OCI-LY7 (cell line): ENCODE data around the gene VPS26B. TPM values are rescaled to one million over a fixed set of nuclear protein-coding genes. Genes with fewer than 3 reads are reported as not detected.

Experiments
- BruUV-seq: library from RNA; stranded (reverse); fragments of 400-500 nt; replicated peaks from 2 replicates; lab custom pipeline; 2021; lab: Mats Ljungman, UMichigan
- CTCF ChIA-PET: fragments of 300-600 bp; sonication (Branson Sonifier 250); formaldehyde crosslinking; loops from one replicate; lab custom pipeline; 2022; ENCODE audit warnings: antibody characterized with exemption; ENCODE audit not compliant: unreplicated experiment; lab: Charles Lee
- POLR2A ChIA-PET: fragments of 300-600 bp; sonication (Branson Sonifier 250); formaldehyde crosslinking; loops from one replicate; lab custom pipeline; 2022; ENCODE audit warnings: antibody characterized with exemption; lab: Charles Lee
- DNase-seq: peaks from one replicate; pipeline ENCODE4 v3.0.0-alpha.2; 2015; ENCODE audit warnings: low spot score
- H2AFZ ChIP-seq: fragments of 200-600 bp; sonication (generic), shearing (Covaris generic); 2 replicates; pipeline ENCODE4 v1.6.1; 2014; ENCODE audit warnings: mild to moderate bottlenecking, antibody characterized with exemption, low read length, moderate library complexity
- H3K27ac ChIP-seq: fragments of 200-600 bp; sonication (generic); 2 replicates; pipeline ENCODE4 v1.5.1; 2014; ENCODE audit warnings: mixed run types, low read depth, mild to moderate bottlenecking, moderate library complexity, low read length, inconsistent platforms; ENCODE audit not compliant: poor library complexity, severe bottlenecking
- H3K36me3 ChIP-seq: fragments of 200-600 bp; sonication (generic); 2 replicates; pipeline ENCODE4 v1.6.1; 2014; ENCODE audit warnings: mild to moderate bottlenecking, antibody characterized with exemption, low read length, moderate library complexity, mixed read lengths; ENCODE audit not compliant: insufficient read depth
- H3K4me1 ChIP-seq: fragments of 200-600 bp; sonication (generic); 2 replicates; pipeline ENCODE4 v1.5.1; 2014; ENCODE audit warnings: mild to moderate bottlenecking, low read length; ENCODE audit not compliant: insufficient read depth, poor library complexity, severe bottlenecking
- H3K4me2 ChIP-seq: fragments of 200-600 bp; sonication (generic); 2 replicates; pipeline ENCODE4 v1.6.1; 2014; ENCODE audit warnings: mild to moderate bottlenecking, low read length
- H3K4me3 ChIP-seq: fragments of 200-600 bp; sonication (generic); 2 replicates; pipeline ENCODE4 v1.5.1; 2014; ENCODE audit warnings: mild to moderate bottlenecking, low read depth, low read length; ENCODE audit not compliant: poor library complexity, severe bottlenecking
- H3K79me2 ChIP-seq: fragments of 200-600 bp; sonication (generic); 2 replicates; pipeline ENCODE4 v1.6.1; 2016; ENCODE audit warnings: low read depth, mild to moderate bottlenecking, low read length, moderate library complexity, mixed read lengths; ENCODE audit not compliant: insufficient read depth
- H3K9me2 ChIP-seq: fragments of 200-600 bp; sonication (generic); 2 replicates; pipeline ENCODE4 v1.6.1; 2016; ENCODE audit warnings: mild to moderate bottlenecking, low read length, mixed read lengths; ENCODE audit not compliant: insufficient read depth
- H3K9me3 ChIP-seq: fragments of 200-600 bp; sonication (generic); 2 replicates; pipeline ENCODE4 v1.6.1; 2014; ENCODE audit warnings: mild to moderate bottlenecking, mixed run types, low read length, mixed read lengths
- H4K20me1 ChIP-seq: fragments of 200-600 bp; sonication (generic); 2 replicates; pipeline ENCODE4 v1.6.1; 2014; ENCODE audit warnings: mild to moderate bottlenecking, antibody characterized with exemption, low read length, moderate library complexity, mixed read lengths; ENCODE audit not compliant: insufficient read depth
- CTCF ChIP-seq: fragments of 200-600 bp; sonication (generic); conservative IDR thresholded peaks from 2 replicates; pipeline ENCODE4 v1.5.1; 2014; ENCODE audit warnings: mild to moderate bottlenecking, antibody characterized with exemption, low read length, moderate library complexity, mixed read lengths
- EZH2phosphoT487 ChIP-seq: fragments of 200-600 bp; sonication (generic); IDR thresholded peaks from 2 replicates; pipeline ENCODE4 v1.6.1; 2018; ENCODE audit warnings: low read depth, borderline replicate concordance, mild to moderate bottlenecking, mixed run types, antibody characterized with exemption, low read length, moderate library complexity, mixed read lengths
- intact Hi-C: fragments of 100-400 bp; cut with micrococcal nuclease; formaldehyde crosslinking; loops from one replicate; pipeline ENCODE4 v1.10.0; 2022; ENCODE audit not compliant: unreplicated experiment
- total RNA-seq, 2 experiments: library from RNA; depleted of rRNA in 1 of 2; stranded (reverse); fragments of >200 nt in 1 of 2; shearing (Covaris generic) in 1 of 2; gene quantifications; 2 replicates each; pipeline ENCODE4 v1.2.3, GENCODE V29; 2014 to 2022

The VPS26B gene
- total RNA-seq, 2 experiments from 2014 or later = 24.9 to 25.1 TPM

GRCh38 chr11:134231958-134232659, 7.6 kb downstream of the VPS26B start:
- ChIA-PET POLR2A (no interaction called here), CTCF (no interaction called here)
- H3K36me3 ChIP-seq = peaks cover 6% of the 10 kb centered on the region; the same call in 1 of the 2 replicates
- BruUV-seq = no TSS peak
- no peak overlapping the region for H3K4me3 ChIP-seq
- H3K4me2 ChIP-seq = no peak overlapping the region
- no peak overlapping the region for H2AFZ ChIP-seq
- H4K20me1 ChIP-seq = peaks cover 39% of the 10 kb centered on the region
- no peak for DNase-seq
- peaks cover 36% of the 10 kb centered on the region for H3K4me1 ChIP-seq
- no peaks in the 10 kb centered on the region for H3K9me3 ChIP-seq
- TF ChIP-seq CTCF = no peak
- no peak for TF ChIP-seq EZH2phosphoT487
- peaks cover 26% of the 10 kb centered on the region; the same call in 1 of the 2 replicates for H3K79me2 ChIP-seq
- intact Hi-C loops = no loop called here
- no peak overlapping the region for H3K27ac ChIP-seq
- no peaks in the 10 kb centered on the region for H3K9me2 ChIP-seq

GRCh38 chr11:134233729-134234179, 9.3 kb downstream of the VPS26B start:
- H4K20me1 ChIP-seq = peaks cover 31% of the 10 kb centered on the region

GRCh38 chr11:134235399-134235798, 10.9 kb downstream of the VPS26B start:
- POLR2A ChIA-PET = no interaction called here
- Histone ChIP-seq H3K4me1 (peaks cover 3% of the 10 kb centered on the region), H3K9me3 (no peaks in the 10 kb centered on the region), H3K36me3 (peaks cover 8% of the 10 kb centered on the region), H3K9me2 (no peaks in the 10 kb centered on the region), H2AFZ (no peak overlapping the region), H4K20me1 (peaks cover 15% of the 10 kb centered on the region), H3K27ac (no peak overlapping the region), H3K4me2 (no peak overlapping the region), H3K4me3 (no peak overlapping the region), H3K79me2 (peaks cover 8% of the 10 kb centered on the region; the same call in 1 of the 2 replicates)
- TF ChIP-seq EZH2phosphoT487 (no peak), CTCF (no peak)
- TSS peak; percentile 49 for BruUV-seq
- DNase-seq = no peak
- CTCF ChIA-PET = no interaction called here
- intact Hi-C loops = no loop called here

More at GRCh38 chr11:134233729-134234179, 9.3 kb downstream of the VPS26B start:
- no TSS peak for BruUV-seq
- Histone ChIP-seq H3K4me1 (peaks cover 20% of the 10 kb centered on the region), H2AFZ (no peak overlapping the region), H3K27ac (no peak overlapping the region), H3K4me3 (no peak overlapping the region), H3K36me3 (peaks cover 6% of the 10 kb centered on the region; the same call in 1 of the 2 replicates), H3K9me2 (no peaks in the 10 kb centered on the region), H3K4me2 (no peak overlapping the region), H3K79me2 (peaks cover 19% of the 10 kb centered on the region; the same call in 1 of the 2 replicates), H3K9me3 (no peaks in the 10 kb centered on the region)
- ChIA-PET CTCF (no interaction called here), POLR2A (interaction anchor here (0.6 to 1.6 kb wide), 4 partner anchors 9 to 1352 kb away, joined by 3 to 4 read pairs (median 3); partner anchors contain the start of gene VPS26B)
- intact Hi-C loops = no loop called here
- DNase-seq = no peak
- no peak for TF ChIP-seq EZH2phosphoT487
